Stimulated activated CD4-positive, alpha-beta T cell treated with anti-CD3 and anti-CD28 coated beads, Interleukin-15, amount 100 ng/mL, for 24 hours (primary cell): ENCODE results near the gene TAOK1.

Experiments
- DNase-seq: peaks from one replicate; pipeline ENCODE4 v3.0.0-alpha.2; 2020

TAOK1 gene

GRCh38 chr17:29379084-29379991 lies 10.8 kb upstream of the TAOK1 start:
- DNase-seq = no peak

- no peak for DNase-seq
These were observed 6.5 kb upstream of the TAOK1 start for GRCh38 chr17:29383686-29384085.

GRCh38 chr17:29384901-29385300 lies 5.3 kb upstream of the TAOK1 start:
- DNase-seq = no peak

GRCh38 chr17:29386760-29387159 lies 3.4 kb upstream of the TAOK1 start:
- no peak for DNase-seq

GRCh38 chr17:29388937-29389336 lies 1.2 kb upstream of the TAOK1 start:
- DNase-seq = no peak

- DNase-seq = peak; percentile 22
These were observed 878 bp downstream of the TAOK1 start for GRCh38 chr17:29390851-29391631.

GRCh38 chr17:29393436-29393835 lies 3.3 kb downstream of the TAOK1 start:
- no peak for DNase-seq

- DNase-seq = no peak
These were observed 4.6 kb downstream of the TAOK1 start for GRCh38 chr17:29394761-29395160.

- DNase-seq = no peak
These were observed 5.9 kb downstream of the TAOK1 start for GRCh38 chr17:29396066-29396465.

GRCh38 chr17:29399634-29400033 lies 9.5 kb downstream of the TAOK1 start:
- DNase-seq = no peak

GRCh38 chr17:29400818-29401217 lies 10.7 kb downstream of the TAOK1 start:
- no peak for DNase-seq

- no peak for DNase-seq
These were observed 11.1 kb downstream of the TAOK1 start for GRCh38 chr17:29401258-29401657.

- DNase-seq = no peak
These were observed 17.7 kb downstream of the TAOK1 start for GRCh38 chr17:29407856-29408255.

GRCh38 chr17:29409963-29410362 lies 19.8 kb downstream of the TAOK1 start:
- no peak for DNase-seq

- no peak for DNase-seq
These were observed 22.8 kb downstream of the TAOK1 start for GRCh38 chr17:29412780-29413565.

GRCh38 chr17:29420128-29420527 lies 30.0 kb downstream of the TAOK1 start:
- DNase-seq = no peak

GRCh38 chr17:29430275-29430674 lies 40.1 kb downstream of the TAOK1 start:
- no peak for DNase-seq

- DNase-seq = no peak
These were observed 43.4 kb downstream of the TAOK1 start for GRCh38 chr17:29433541-29433940.

GRCh38 chr17:29434550-29434949 lies 44.4 kb downstream of the TAOK1 start:
- no peak for DNase-seq

GRCh38 chr17:29442451-29442850 lies 52.3 kb downstream of the TAOK1 start:
- no peak for DNase-seq

- DNase-seq = no peak
These were observed 53.0 kb downstream of the TAOK1 start for GRCh38 chr17:29443041-29443739.

GRCh38 chr17:29444589-29444988 lies 54.4 kb downstream of the TAOK1 start:
- no peak for DNase-seq

- no peak for DNase-seq
These were observed 55.7 kb downstream of the TAOK1 start for GRCh38 chr17:29445844-29446243.
